GM20000 (cell line): Measurements from ENCODE around the gene ISOC2.
A peak's percentile ranks its signal among the peaks of the same experiment; 100 is the strongest.
"Not testable (repeated sequence)": the region's sequence is repeated elsewhere in the genome, so short reads cannot be mapped to it uniquely, and the experiment has no call there.

Experiments
- DNase-seq: peaks from one replicate; pipeline ENCODE4 v3.0.0; 2012; ENCODE audit warnings: low spot score
- CTCF ChIP-seq: IDR thresholded peaks from 2 replicates; pipeline ENCODE4 v1.5.1; 2012; ENCODE audit warnings: mild to moderate bottlenecking, control low read depth; ENCODE audit errors: extremely low read depth, missing control alignments

ISOC2 gene

GRCh38 chr19:55431183-55431582 lies 30.3 kb downstream of the ISOC2 start:
- DNase-seq: no peak
- no peak for TF ChIP-seq CTCF

- no peak for TF ChIP-seq CTCF
- no peak for DNase-seq
These were observed 35.4 kb downstream of the ISOC2 start for GRCh38 chr19:55426042-55426441.

GRCh38 chr19:55424518-55424917 lies 36.9 kb downstream of the ISOC2 start:
- no peak for TF ChIP-seq CTCF
- no peak for DNase-seq

- no peak for DNase-seq
- no peak for TF ChIP-seq CTCF
These were observed 38.0 kb downstream of the ISOC2 start for GRCh38 chr19:55423225-55424005.

GRCh38 chr19:55421281-55421680 lies 40.2 kb downstream of the ISOC2 start:
- DNase-seq: not testable (repeated sequence)

DNA sequence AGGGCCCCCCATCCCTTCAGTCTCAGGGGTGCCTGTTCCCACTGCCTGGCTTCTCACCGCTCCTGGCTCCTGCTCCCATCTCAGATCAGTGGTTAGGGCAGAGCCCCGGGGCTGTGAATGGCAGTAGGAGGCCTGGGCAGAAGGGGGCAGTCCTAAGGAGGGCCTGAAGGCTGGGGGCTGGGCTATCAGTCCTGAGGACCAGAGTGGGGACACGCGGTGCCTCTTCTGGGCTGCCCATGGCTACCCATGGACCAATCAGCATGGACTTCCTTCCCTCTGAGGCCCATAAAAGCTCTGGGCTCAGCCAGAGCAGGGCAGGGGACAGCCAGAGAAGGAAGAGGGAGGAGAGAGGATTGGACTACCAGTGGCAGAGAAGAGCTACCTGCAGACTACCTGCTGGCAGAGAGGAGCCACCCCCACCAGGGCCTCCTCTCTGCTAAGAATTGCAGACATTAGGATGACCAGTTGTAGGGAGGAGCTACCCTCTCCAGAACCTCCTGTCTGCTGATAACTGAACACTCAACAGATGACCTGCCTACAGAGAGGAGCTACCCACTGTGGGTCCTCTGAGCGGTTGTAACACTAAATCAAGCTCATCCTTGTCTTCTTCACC lies 41.7 kb downstream of the ISOC2 start:
- DNase-seq: no peak
- no peak for TF ChIP-seq CTCF

- TF ChIP-seq CTCF: no peak
- no peak for DNase-seq
These were observed 42.3 kb downstream of the ISOC2 start for GRCh38 chr19:55419103-55419502.

- TF ChIP-seq CTCF: peak; percentile 58
- peak; percentile 68 for DNase-seq
These were observed 43.3 kb downstream of the ISOC2 start for GRCh38 chr19:55418185-55418584.
